GM10847 (cell line): ENCODE data around the gene KCNQ2.

ENCODE experiments used
- POLR2A ChIP-seq: IDR thresholded peaks from 2 replicates; pipeline ENCODE4 v1.6.1; 2011; ENCODE audit not compliant: insufficient read length; ENCODE audit errors: extremely low read depth

Gene KCNQ2

GRCh38 chr20:63396300-63396699 lies 76.2 kb downstream of the KCNQ2 start:
- no peak for TF ChIP-seq POLR2A

- TF ChIP-seq POLR2A: no peak
These were observed 76.7 kb downstream of the KCNQ2 start for GRCh38 chr20:63395723-63396122.

- TF ChIP-seq POLR2A: no peak
These were observed 77.5 kb downstream of the KCNQ2 start for GRCh38 chr20:63394920-63395455.

GRCh38 chr20:63394069-63394919 lies 78.2 kb downstream of the KCNQ2 start:
- no peak for TF ChIP-seq POLR2A

GRCh38 chr20:63393566-63393965 lies 78.9 kb downstream of the KCNQ2 start:
- TF ChIP-seq POLR2A: no peak

GRCh38 chr20:63392465-63393365 lies 79.7 kb downstream of the KCNQ2 start:
- no peak for TF ChIP-seq POLR2A

- no peak for TF ChIP-seq POLR2A
These were observed 84.5 kb downstream of the KCNQ2 start for GRCh38 chr20:63387917-63388316.

- TF ChIP-seq POLR2A: no peak
These were observed 85.1 kb downstream of the KCNQ2 start for GRCh38 chr20:63387393-63387792.

GRCh38 chr20:63386491-63386890 lies 86.0 kb downstream of the KCNQ2 start:
- TF ChIP-seq POLR2A: no peak

GRCh38 chr20:63385819-63386218 lies 86.6 kb downstream of the KCNQ2 start:
- TF ChIP-seq POLR2A: no peak

- TF ChIP-seq POLR2A: no peak
These were observed 88.1 kb downstream of the KCNQ2 start for GRCh38 chr20:63384336-63384735.

- TF ChIP-seq POLR2A: no peak
These were observed 88.9 kb downstream of the KCNQ2 start for GRCh38 chr20:63383556-63383955.

GRCh38 chr20:63382551-63383300 lies 89.7 kb downstream of the KCNQ2 start:
- no peak for TF ChIP-seq POLR2A

- TF ChIP-seq POLR2A: no peak
These were observed 90.5 kb downstream of the KCNQ2 start for GRCh38 chr20:63381781-63382431.
